Immature natural killer cell (primary cell): ENCODE measurements around the gene PYDC2. TPM values are rescaled to one million over a fixed set of nuclear protein-coding genes. Genes with fewer than 3 reads are reported as not detected.

Experiments
- DNase-seq, 3 donors: peaks; one replicate each; pipeline ENCODE4 v3.0.0; 2022; ENCODE audit warnings: mixed read lengths in 1 of 3
- H3K27ac Mint-ChIP-seq, 6 donors: one replicate each; pipeline ENCODE4 v1.8.0; 2020; ENCODE audit warnings: mixed read lengths in 6 of 6, mild to moderate bottlenecking in 5 of 6, inconsistent platforms in 4 of 6, moderate library complexity in 3 of 6
- H3K27me3 Mint-ChIP-seq, 3 donors: one replicate each; pipeline ENCODE4 v1.8.0; 2020 to 2021; ENCODE audit warnings: low read depth in 3 of 3, mild to moderate bottlenecking in 3 of 3, mixed read lengths in 3 of 3, moderate library complexity in 3 of 3, inconsistent platforms in 1 of 3
- H3K36me3 Mint-ChIP-seq, 3 donors: one replicate each; pipeline ENCODE4 v1.8.0; 2020; ENCODE audit warnings: mixed read lengths in 3 of 3, inconsistent platforms in 2 of 3, mild to moderate bottlenecking in 2 of 3
- H3K4me1 Mint-ChIP-seq, 2 donors: one replicate each; pipeline ENCODE4 v1.8.0; 2020; ENCODE audit warnings: inconsistent platforms in 2 of 2, mild to moderate bottlenecking in 2 of 2, mixed read lengths in 2 of 2, moderate library complexity in 1 of 2
- H3K4me3 Mint-ChIP-seq, 5 donors: one replicate each; pipeline ENCODE4 v1.8.0; 2020; ENCODE audit warnings: mild to moderate bottlenecking in 5 of 5, mixed read lengths in 5 of 5, inconsistent platforms in 3 of 5, moderate library complexity in 3 of 5
- H3K9me3 Mint-ChIP-seq, 6 donors: one replicate each; pipeline ENCODE4 v1.8.0; 2020; ENCODE audit warnings: mild to moderate bottlenecking in 6 of 6, mixed read lengths in 6 of 6, inconsistent platforms in 4 of 6, moderate library complexity in 3 of 6
- polyA plus RNA-seq, 3 donors: library from polyadenylated mRNA; unstranded; fragments of 300-500 nt; fragmentation: Illumina TruSeq; gene quantifications; one replicate each; pipeline ENCODE4 v1.2.3, GENCODE V29; 2021

Gene PYDC2
- polyA plus RNA-seq, 3 donors from 2014 or later, result not detected

DNA sequence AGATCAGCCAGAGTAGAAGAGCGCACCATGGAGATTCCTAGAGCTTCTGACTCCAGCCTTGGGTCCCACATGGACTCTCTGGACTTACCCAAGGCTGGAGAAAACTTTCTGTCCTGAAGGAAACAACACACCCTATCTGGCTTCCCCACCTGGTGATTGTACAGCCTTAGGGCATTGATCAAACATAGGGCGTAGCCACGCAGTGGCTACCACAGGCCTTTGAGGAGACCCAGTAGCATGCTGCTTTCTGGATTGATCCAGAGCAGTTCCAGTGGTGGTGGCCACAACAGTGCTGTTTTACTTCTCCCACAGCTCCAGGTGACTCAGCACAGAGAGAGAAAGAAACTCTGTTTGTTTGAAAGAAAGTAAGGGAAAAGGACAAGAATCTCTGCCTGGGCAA is 23.5 kb downstream of the PYDC2 start:
- Mint-ChIP-seq H3K4me1 (no peaks in the 10 kb centered on the region), H3K9me3 (peaks cover 13 to 29% (median 15%) of the 10 kb centered on the region in 6 donors), H3K4me3 (no peak overlapping the region), H3K27ac (no peak overlapping the region), H3K36me3 (no peaks in the 10 kb centered on the region), H3K27me3 (peaks cover 0 to 3% (median 2%) of the 10 kb centered on the region in 3 donors)
- DNase-seq, result no peak

DNA sequence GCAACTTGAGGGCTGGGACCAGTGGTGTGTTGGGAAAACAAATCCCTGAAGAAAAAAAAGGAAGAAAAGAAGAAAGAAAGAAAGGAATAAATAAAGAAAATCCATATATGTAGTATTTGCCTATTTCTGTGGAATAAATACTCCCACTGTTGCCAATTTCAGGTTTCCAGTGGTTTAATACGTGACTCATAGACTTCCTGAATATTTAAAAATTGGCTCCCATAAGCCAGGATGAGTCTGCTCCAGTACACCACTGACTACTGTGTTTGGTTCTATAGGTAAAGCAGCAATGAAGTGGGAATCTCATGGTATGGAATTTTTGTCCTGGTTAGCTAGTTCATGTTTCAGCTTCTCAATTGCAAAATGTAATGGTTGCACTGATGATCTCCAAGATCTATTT is 31.6 kb downstream of the PYDC2 start:
- Mint-ChIP-seq H3K27ac (no peak overlapping the region), H3K4me1 (no peaks in the 10 kb centered on the region), H3K27me3 (no peaks in the 10 kb centered on the region), H3K36me3 (no peaks in the 10 kb centered on the region), H3K4me3 (no peak overlapping the region), H3K9me3 (peaks cover 0 to 9% (median 3%) of the 10 kb centered on the region in 6 donors)
- no peak for DNase-seq

DNA sequence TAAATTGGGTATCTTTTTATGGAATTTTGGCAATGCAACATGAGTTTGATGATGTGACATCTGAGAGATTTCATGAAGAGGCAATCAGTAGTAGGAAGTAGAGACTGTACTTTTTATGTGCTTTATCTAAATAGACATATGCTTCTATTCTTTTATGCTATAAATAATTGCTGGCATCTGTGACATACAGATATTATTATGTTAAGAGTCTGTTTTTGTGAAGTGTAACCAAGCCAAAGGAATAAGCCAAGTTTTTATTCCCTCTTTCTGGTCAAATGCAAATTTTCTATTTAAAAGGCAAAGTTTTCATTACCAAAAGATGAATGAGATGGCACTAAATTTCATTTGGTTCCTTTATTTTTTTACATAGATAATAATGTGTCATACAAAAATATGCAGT is 32.4 kb downstream of the PYDC2 start:
- peaks cover 0 to 7% (median 3%) of the 10 kb centered on the region in 6 donors for H3K9me3 Mint-ChIP-seq
- H3K4me1 Mint-ChIP-seq, result no peaks in the 10 kb centered on the region
- no peak for DNase-seq
- no peak overlapping the region for H3K27ac Mint-ChIP-seq
- H3K27me3 Mint-ChIP-seq, result no peaks in the 10 kb centered on the region
- H3K36me3 Mint-ChIP-seq, result no peaks in the 10 kb centered on the region
- no peak overlapping the region for H3K4me3 Mint-ChIP-seq

DNA sequence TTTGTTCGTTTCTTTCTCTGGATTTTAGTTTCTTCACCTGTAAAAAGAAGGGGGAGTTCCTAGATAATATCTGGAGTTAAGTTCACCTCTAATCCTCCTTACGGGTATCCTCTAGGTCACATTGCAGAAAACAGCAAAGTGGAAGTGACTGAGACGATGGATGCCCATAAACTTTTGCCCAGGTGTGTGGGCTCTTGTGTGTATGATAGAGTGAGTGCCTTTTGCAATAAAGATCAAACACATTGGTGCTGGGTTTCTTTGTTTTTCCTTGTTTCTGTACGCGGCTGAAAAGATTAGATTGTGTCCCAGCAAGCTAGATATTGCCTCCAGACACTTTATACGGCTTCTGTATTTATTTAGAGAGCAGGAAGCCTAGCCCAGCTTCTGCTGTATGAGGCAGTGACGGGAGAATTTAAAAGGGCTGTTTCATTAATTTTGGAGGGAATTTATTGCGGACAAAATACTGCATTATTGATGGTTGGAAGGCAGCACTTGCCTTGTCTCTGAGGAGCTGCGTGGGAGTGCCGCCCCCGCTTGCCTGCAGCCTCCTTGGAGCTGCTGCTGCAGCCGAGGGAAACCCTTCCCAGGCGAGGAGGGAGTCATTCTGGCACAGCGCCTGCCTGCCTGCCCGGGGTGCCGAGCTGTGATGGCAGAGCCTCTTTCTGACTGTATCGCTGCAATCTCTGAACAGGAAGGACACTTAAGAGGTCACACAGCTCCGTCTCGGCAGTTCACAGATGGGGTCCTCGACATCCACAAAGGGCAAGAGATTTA is 38.5 kb downstream of the PYDC2 start:
- Mint-ChIP-seq H3K27ac (no peak overlapping the region), H3K36me3 (no peaks in the 10 kb centered on the region), H3K9me3 (peaks cover 0 to 17% (median 2%) of the 10 kb centered on the region in 6 donors), H3K27me3 (no peaks in the 10 kb centered on the region), H3K4me1 (no peaks in the 10 kb centered on the region), H3K4me3 (no peak overlapping the region)
- no peak for DNase-seq

DNA sequence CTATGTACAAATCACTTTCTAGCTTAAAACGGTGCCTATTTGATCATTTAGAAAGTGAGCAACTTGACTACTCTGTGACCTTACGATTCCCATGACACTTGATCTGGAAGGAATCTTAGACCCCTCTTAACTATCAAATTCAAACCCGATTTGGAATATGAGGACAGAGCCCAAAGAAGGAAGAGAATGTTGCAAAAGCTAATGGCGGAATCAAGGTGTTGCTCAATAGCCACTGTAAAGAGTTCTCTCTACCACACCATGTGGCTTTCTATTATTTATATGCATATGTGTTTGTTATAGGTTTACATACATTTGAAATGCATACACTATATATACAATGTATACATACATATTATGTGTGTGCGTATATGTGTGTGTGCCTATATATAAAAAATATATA is 39.9 kb downstream of the PYDC2 start:
- DNase-seq, result no peak
- H3K9me3 Mint-ChIP-seq, result peaks cover 0 to 15% (median 1%) of the 10 kb centered on the region in 6 donors
- no peaks in the 10 kb centered on the region for H3K36me3 Mint-ChIP-seq
- no peaks in the 10 kb centered on the region for H3K4me1 Mint-ChIP-seq
- H3K27ac Mint-ChIP-seq, result no peak overlapping the region
- H3K4me3 Mint-ChIP-seq, result no peak overlapping the region
- no peaks in the 10 kb centered on the region for H3K27me3 Mint-ChIP-seq

DNA sequence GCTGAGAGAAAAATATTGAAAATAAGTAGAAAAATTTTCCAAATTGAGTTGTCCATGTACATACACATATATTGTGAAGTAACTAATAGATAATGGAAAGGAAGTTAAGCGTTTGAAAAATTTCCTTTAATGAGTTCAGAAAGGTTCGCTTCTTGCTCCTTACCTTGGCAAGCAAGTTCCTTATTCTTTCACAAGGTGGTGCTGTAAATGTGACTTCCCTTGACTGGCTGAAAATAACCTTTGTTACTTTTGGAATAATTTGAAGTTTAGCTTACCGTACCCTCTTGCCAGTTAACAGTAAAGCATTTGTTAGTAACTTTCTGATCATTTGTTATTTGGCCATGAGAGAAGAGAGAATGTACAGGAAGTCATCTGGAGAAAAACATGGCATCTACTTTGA is 41.6 kb downstream of the PYDC2 start:
- no peak for DNase-seq
- H3K27ac Mint-ChIP-seq, result no peak overlapping the region
- H3K4me1 Mint-ChIP-seq, result no peaks in the 10 kb centered on the region
- no peaks in the 10 kb centered on the region for H3K27me3 Mint-ChIP-seq
- H3K36me3 Mint-ChIP-seq, result no peaks in the 10 kb centered on the region
- peaks cover 0 to 13% (median 4%) of the 10 kb centered on the region in 6 donors for H3K9me3 Mint-ChIP-seq
- H3K4me3 Mint-ChIP-seq, result no peak overlapping the region

DNA sequence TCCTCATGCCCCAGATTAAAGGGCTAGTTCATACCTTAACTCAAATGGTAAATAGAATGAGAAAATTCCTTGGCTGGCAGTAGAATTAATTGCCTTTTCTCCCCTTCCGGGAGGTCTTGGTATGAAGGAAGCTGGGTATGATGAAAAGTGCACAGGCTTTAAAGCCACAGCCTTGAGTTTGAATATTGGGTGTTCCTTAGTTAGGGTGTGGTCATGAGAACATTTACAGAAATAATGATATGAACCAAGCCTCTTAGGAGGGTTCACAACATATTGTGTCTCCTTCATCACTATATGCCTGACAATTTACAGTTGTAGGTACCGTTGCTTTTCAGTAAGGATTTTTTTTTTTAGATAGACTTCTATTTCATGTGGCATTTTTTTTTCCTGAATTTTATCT is 48.1 kb downstream of the PYDC2 start:
- peaks cover 0 to 12% (median 3%) of the 10 kb centered on the region in 6 donors for H3K9me3 Mint-ChIP-seq
- no peak overlapping the region for H3K27ac Mint-ChIP-seq
- no peaks in the 10 kb centered on the region for H3K36me3 Mint-ChIP-seq
- no peaks in the 10 kb centered on the region for H3K4me1 Mint-ChIP-seq
- H3K27me3 Mint-ChIP-seq, result no peaks in the 10 kb centered on the region
- H3K4me3 Mint-ChIP-seq, result no peak overlapping the region
- DNase-seq, result no peak

Other genes starting within 250 kb of the PYDC2 start
- 10 to 100 TPM; 11.1 to 19.8 (median 15.9) TPM for gene CCDC50, start 131.8 kb upstream of the PYDC2 start, polyA plus RNA-seq
- not detected for gene UTS2B, start 130.6 kb upstream of the PYDC2 start, polyA plus RNA-seq